ENCODE data around the gene CDKN2A. TPM values are rescaled to one million over a fixed set of nuclear protein-coding genes. Genes with fewer than 3 reads are reported as not detected.
A peak's percentile ranks its signal among the peaks of the same experiment; 100 is the strongest.

The CDKN2A gene
- total RNA-seq, 8 experiments from 2014 or later = 10.1 to 54.7 (median 23.1) TPM

GRCh38 chr9:22002038-22002437 is 7.8 kb upstream of the CDKN2A start:
- no peak for ATAC-seq (replicated peaks in 6 of 8)
- 0 to 60% (median 35%) methylated on average over 1 of the region's 1 CpG; no CpG with 5 or more reads in 4 of the 10 experiments for WGBS, 10 experiments
- H3K4me3 ChIP-seq = no peak overlapping the region
- in situ Hi-C loops (cut with MboI; ENCODE audit: low pct_unique_long_range_greater_than_20kb in 2 of 9, low sequenced_read_pairs in 9 of 9, unreplicated experiment in 9 of 9) = loop anchor here in 2 of 9 experiments (25.0 kb wide), 2 partner anchors 190 to 235 kb away; partner anchors contain the start of gene MTAP (in 1 of the 2)
- H3K27ac ChIP-seq = no peak overlapping the region
- H3K4me1 ChIP-seq (replicated peaks in 1 of 2) = peaks cover 2 to 11% of the 10 kb centered on the region in 2 donors

- H3K27ac ChIP-seq = no peak overlapping the region
- no peak for ATAC-seq (replicated peaks in 6 of 8)
- no peak overlapping the region for H3K4me3 ChIP-seq
- in situ Hi-C loops (cut with MboI; ENCODE audit: low pct_unique_long_range_greater_than_20kb in 2 of 9, low sequenced_read_pairs in 9 of 9, unreplicated experiment in 9 of 9) = loop anchor here in 2 of 9 experiments (25.0 kb wide), 1 partner anchor 186 kb away; the partner anchor contains the start of gene MTAP (in 2 of the 2)
- peaks cover 0 to 8% of the 10 kb centered on the region in 2 donors for H3K4me1 ChIP-seq (replicated peaks in 1 of 2)
- 40 to 100% (median 82%) methylated on average over 1 to 2 of the region's 2 CpGs; no CpG with 5 or more reads in 2 of the 10 experiments for WGBS, 10 experiments
These were observed 3.8 kb upstream of the CDKN2A start for GRCh38 chr9:21998026-21998425.

DNA sequence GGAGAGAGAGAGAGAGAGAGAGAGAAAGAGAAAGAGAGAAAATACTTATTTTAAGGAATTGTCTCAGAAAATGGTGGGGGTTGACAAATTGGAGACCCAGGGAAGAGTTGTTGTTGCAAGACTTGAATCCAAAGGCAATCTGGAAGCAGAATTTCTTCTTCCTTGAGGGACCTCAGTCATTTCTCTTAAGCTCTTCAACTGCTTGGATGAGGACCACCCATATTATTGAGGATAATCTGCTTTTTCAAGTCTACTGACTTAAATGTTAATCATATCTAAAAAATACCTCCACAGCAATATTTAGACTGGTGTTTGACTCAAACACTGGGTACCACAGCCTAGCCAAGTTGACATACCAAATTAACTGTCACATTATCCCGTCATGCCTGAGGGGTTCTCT is 3.3 kb upstream of the CDKN2A start:
- ATAC-seq (replicated peaks in 6 of 8) = no peak
- in situ Hi-C loops (cut with MboI; ENCODE audit: low pct_unique_long_range_greater_than_20kb in 2 of 9, low sequenced_read_pairs in 9 of 9, unreplicated experiment in 9 of 9) = loop anchor here in 2 of 9 experiments (25.0 kb wide), 1 partner anchor 185 kb away; the partner anchor contains the start of gene MTAP (in 2 of the 2)
- 20 to 100% (median 72%) methylated on average over 1 of the region's 1 CpG; no CpG with 5 or more reads in 6 of the 10 experiments for WGBS, 10 experiments
- H3K4me3 ChIP-seq = no peak overlapping the region
- peaks cover 0 to 8% of the 10 kb centered on the region in 2 donors for H3K4me1 ChIP-seq (replicated peaks in 1 of 2)
- H3K27ac ChIP-seq = no peak overlapping the region

DNA sequence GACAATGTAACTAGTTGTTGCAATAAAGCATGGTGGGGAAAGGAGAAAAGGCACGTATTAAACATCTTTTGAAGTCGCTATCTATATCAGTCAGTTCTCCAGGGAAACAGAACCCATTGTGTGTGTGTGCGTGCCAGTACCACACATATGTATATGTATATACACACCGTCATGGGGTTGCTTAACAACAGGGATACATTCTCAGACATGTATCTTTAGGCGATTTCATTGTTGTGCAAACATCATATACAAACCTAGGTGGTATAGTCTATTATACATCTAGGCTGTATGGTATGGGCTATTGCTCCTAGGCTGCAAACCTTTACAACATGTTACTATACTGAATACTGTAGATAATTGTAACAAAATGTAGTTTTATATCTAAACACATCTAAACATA is 2.7 kb upstream of the CDKN2A start:
- Histone ChIP-seq H3K27ac (no peak overlapping the region), H3K4me3 (no peak overlapping the region), H3K4me1 (replicated peaks in 1 of 2) (peaks cover 0 to 8% of the 10 kb centered on the region in 2 donors)
- WGBS, 10 experiments = 15 to 100% (median 71%) methylated on average over 1 to 5 of the region's 5 CpGs; no CpG with 5 or more reads in 2 of the 10 experiments
- ATAC-seq (replicated peaks in 6 of 8) = no peak
- in situ Hi-C loops (cut with MboI; ENCODE audit: low pct_unique_long_range_greater_than_20kb in 2 of 9, low sequenced_read_pairs in 9 of 9, unreplicated experiment in 9 of 9) = loop anchor here in 2 of 9 experiments (25.0 kb wide), 1 partner anchor 185 kb away; the partner anchor contains the start of gene MTAP (in 2 of the 2)

- in situ Hi-C loops (cut with MboI; ENCODE audit: low pct_unique_long_range_greater_than_20kb in 2 of 9, low sequenced_read_pairs in 9 of 9, unreplicated experiment in 9 of 9) = loop anchor here in 2 of 9 experiments (25.0 kb wide), 1 partner anchor 184 kb away; the partner anchor contains the start of gene MTAP (in 2 of the 2)
- 15 to 100% (median 42%) methylated on average over 1 to 9 of the region's 9 CpGs; no CpG with 5 or more reads in 1 of the 10 experiments for WGBS, 10 experiments
- Histone ChIP-seq H3K4me3 (peak overlapping the region in 2 of 5 donors; percentile 48 to 61), H3K27ac (no peak overlapping the region), H3K4me1 (replicated peaks in 1 of 2) (peaks cover 0 to 8% of the 10 kb centered on the region in 2 donors)
- no peak for ATAC-seq (replicated peaks in 6 of 8)
These were observed 2.2 kb upstream of the CDKN2A start for GRCh38 chr9:21996438-21996837.

DNA sequence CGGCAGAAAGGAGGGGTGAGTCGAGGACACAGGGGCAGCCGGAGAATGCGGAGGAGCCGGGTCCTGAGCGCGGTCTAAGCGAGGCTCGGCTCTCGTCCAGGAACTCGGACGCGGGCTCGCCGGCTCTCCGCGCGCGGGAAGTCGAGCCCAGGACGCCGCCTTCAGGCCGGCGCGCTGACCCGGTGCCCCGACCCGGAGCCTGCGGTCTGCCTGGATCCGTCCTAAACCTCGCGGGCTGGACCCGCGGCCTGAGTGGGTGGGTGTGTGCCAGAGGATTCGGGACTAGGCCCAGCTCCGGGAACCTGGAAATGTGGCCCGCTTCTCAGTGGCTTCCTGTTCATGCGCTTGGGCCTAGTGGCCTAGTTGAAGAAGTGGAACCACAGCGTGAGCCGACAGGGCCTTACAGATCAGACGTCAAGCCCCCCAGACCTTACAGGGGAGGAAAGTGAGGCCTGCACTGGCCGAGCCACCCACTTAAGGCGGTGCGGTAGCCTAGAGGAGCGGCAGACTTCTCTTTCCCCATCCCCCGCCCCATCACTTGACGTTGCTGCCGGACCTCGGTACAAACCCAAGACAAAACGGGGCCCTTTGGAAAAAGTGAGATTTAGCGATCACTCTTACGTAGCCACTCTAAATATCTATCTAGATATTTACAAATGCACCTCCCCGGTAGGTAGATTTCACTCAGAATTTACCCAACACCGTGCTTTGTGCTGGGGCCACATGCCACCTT is 1.6 kb upstream of the CDKN2A start:
- ATAC-seq (replicated peaks in 6 of 8) = peak; percentile 4 to 43 (median 22)
- peak overlapping the region; percentile 40 to 72 (median 61) for H3K4me3 ChIP-seq
- WGBS, 10 experiments = 0 to 91% (median 35%) methylated on average over 1 to 20 of the region's 54 CpGs; no CpG with 5 or more reads in 2 of the 10 experiments
- in situ Hi-C loops (cut with MboI; ENCODE audit: low pct_unique_long_range_greater_than_20kb in 2 of 9, low sequenced_read_pairs in 9 of 9, unreplicated experiment in 9 of 9) = loop anchor here in 2 of 9 experiments (25.0 kb wide), 1 partner anchor 184 kb away; the partner anchor contains the start of gene MTAP (in 2 of the 2)
- H3K4me1 ChIP-seq (replicated peaks in 1 of 2) = peaks cover 0 to 8% of the 10 kb centered on the region in 2 donors
- H3K27ac ChIP-seq = peak overlapping the region in 1 of 2 donors; percentile 18

- in situ Hi-C loops (cut with MboI; ENCODE audit: low pct_unique_long_range_greater_than_20kb in 2 of 9, low sequenced_read_pairs in 9 of 9, unreplicated experiment in 9 of 9) = loop anchor here in 2 of 9 experiments (25.0 kb wide), 1 partner anchor 183 kb away; the partner anchor contains the start of gene MTAP (in 2 of the 2)
- peak overlapping the region; percentile 40 to 72 (median 61) for H3K4me3 ChIP-seq
- peak overlapping the region in 1 of 2 donors; percentile 18 for H3K27ac ChIP-seq
- WGBS, 10 experiments = 0% methylated on average over 1 to 22 of the region's 56 CpGs; no CpG with 5 or more reads in 7 of the 10 experiments
- H3K4me1 ChIP-seq (replicated peaks in 1 of 2) = peaks cover 0 to 8% of the 10 kb centered on the region in 2 donors
- ATAC-seq (replicated peaks in 6 of 8) = peak; percentile 59 to 82 (median 70)
These were observed 944 bp upstream of the CDKN2A start for GRCh38 chr9:21995006-21995665.

GRCh38 chr9:21994556-21995005 is 389 bp upstream of the CDKN2A start, which contains the start of gene CDKN2B-AS1:
Gene CDKN2B-AS1, plus strand, starts transcription at chr9:21994791.
- Histone ChIP-seq H3K27ac (peak within 1 kb of the TSS in 1 of 2 donors; percentile 18), H3K4me3 (peak within 1 kb of the TSS; percentile 40 to 72 (median 61)), H3K4me1 (replicated peaks in 1 of 2) (peaks cover 0 to 8% of the 10 kb centered on the region in 2 donors)
- WGBS, 10 experiments = 0% methylated on average over 1 of the region's 43 CpGs; no CpG with 5 or more reads in 8 of the 10 experiments
- in situ Hi-C loops (cut with MboI; ENCODE audit: low pct_unique_long_range_greater_than_20kb in 2 of 9, low sequenced_read_pairs in 9 of 9, unreplicated experiment in 9 of 9) = loop anchor here in 2 of 9 experiments (25.0 kb wide), 1 partner anchor 182 kb away; the partner anchor contains the start of gene MTAP (in 2 of the 2)
- ATAC-seq (replicated peaks in 6 of 8) = peak; percentile 42 to 84 (median 79)

GRCh38 chr9:21993007-21993406 is 1.2 kb downstream of the CDKN2A start:
- in situ Hi-C loops (cut with MboI; ENCODE audit: low pct_unique_long_range_greater_than_20kb in 2 of 9, low sequenced_read_pairs in 9 of 9, unreplicated experiment in 9 of 9) = loop anchor here in 2 of 9 experiments (25.0 kb wide), 1 partner anchor 181 kb away; the partner anchor contains the start of gene MTAP (in 2 of the 2)
- ATAC-seq (replicated peaks in 6 of 8) = no peak
- H3K27ac ChIP-seq = no peak overlapping the region
- peaks cover 0 to 8% of the 10 kb centered on the region in 2 donors for H3K4me1 ChIP-seq (replicated peaks in 1 of 2)
- H3K4me3 ChIP-seq = peak overlapping the region in 4 of 5 donors; percentile 48 to 72 (median 61)
- 0 to 92% (median 42%) methylated on average over 1 to 4 of the region's 4 CpGs for WGBS, 10 experiments

GRCh38 chr9:21991072-21991959 is 2.9 kb downstream of the CDKN2A start:
- no peak for ATAC-seq (replicated peaks in 6 of 8)
- H3K4me1 ChIP-seq (replicated peaks in 1 of 2) = peaks cover 8% of the 10 kb centered on the region in 2 donors
- no peak overlapping the region for H3K4me3 ChIP-seq
- H3K27ac ChIP-seq = no peak overlapping the region
- in situ Hi-C loops (cut with MboI; ENCODE audit: low pct_unique_long_range_greater_than_20kb in 2 of 9, low sequenced_read_pairs in 9 of 9, unreplicated experiment in 9 of 9) = loop anchor here in 2 of 9 experiments (25.0 kb wide), 1 partner anchor 179 kb away; the partner anchor contains the start of gene MTAP (in 2 of the 2)
- WGBS, 10 experiments = 23 to 100% (median 76%) methylated on average over 2 to 5 of the region's 5 CpGs

GRCh38 chr9:21989440-21990189 is 4.6 kb downstream of the CDKN2A start:
- in situ Hi-C loops (cut with MboI; ENCODE audit: low pct_unique_long_range_greater_than_20kb in 2 of 9, low sequenced_read_pairs in 9 of 9, unreplicated experiment in 9 of 9) = loop anchor here in 2 of 9 experiments (25.0 kb wide), 1 partner anchor 177 kb away; the partner anchor contains the start of gene MTAP (in 2 of the 2)

More at GRCh38 chr9:21989440-21990189, 4.6 kb downstream of the CDKN2A start:
- Histone ChIP-seq H3K27ac (no peak overlapping the region), H3K4me3 (no peak overlapping the region), H3K4me1 (replicated peaks in 1 of 2) (peaks cover 8% of the 10 kb centered on the region in 2 donors)
- 25 to 94% (median 54%) methylated on average over 1 to 20 of the region's 35 CpGs; no CpG with 5 or more reads in 3 of the 10 experiments for WGBS, 10 experiments
- ATAC-seq (replicated peaks in 6 of 8) = no peak

Data from motor neuron (in vitro differentiated cells).